GM13977 (cell line): Measurements from ENCODE around the gene CTU1.

ENCODE experiments used
- DNase-seq: peaks from one replicate; pipeline ENCODE4 v3.0.0; 2012; ENCODE audit warnings: low spot score
- CTCF ChIP-seq: IDR thresholded peaks from 2 replicates; pipeline ENCODE4 v1.5.1; 2012; ENCODE audit warnings: mild to moderate bottlenecking, control low read depth; ENCODE audit not compliant: insufficient read depth; ENCODE audit errors: extremely low read depth, missing control alignments
- in situ Hi-C: fragments of 300-500 bp; cut with MboI; formaldehyde crosslinking; loops from one replicate; pipeline ENCODE4 v1.12.0; 2022; ENCODE audit warnings: low sequenced_read_pairs, low pct_unique_long_range_greater_than_20kb, mixed read lengths, inconsistent platforms; ENCODE audit not compliant: unreplicated experiment

Gene CTU1

DNA sequence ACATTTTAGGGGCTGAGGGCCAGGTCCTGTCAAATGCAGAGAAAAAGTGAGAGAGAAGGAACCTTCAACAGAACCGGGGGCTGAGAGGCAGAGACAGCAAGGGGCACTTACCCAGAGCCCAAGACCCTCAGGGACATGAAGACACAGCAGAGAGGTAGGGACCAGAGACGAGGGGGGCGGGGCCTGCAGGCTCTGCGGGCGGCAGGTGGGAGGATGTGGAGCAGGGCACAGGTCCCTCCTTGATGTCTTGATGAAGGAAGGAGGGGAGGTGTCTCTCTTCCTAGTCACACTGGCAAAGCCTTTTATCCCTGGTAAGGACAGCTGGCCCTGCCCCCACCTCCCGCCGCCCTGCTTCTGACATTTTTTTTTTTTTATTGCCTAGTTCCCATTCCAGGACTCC lies 25.6 kb downstream of the CTU1 start, which contains the start of gene KLK14:
Gene KLK14, minus strand, starts transcription at position 277 of the 400 bp plus-strand sequence. Its CDS starts 273 bp downstream, at position 4.
- no peak for TF ChIP-seq CTCF
- DNase-seq, result no peak
- in situ Hi-C loops, result no loop called here

- no peak for TF ChIP-seq CTCF
- no peak for DNase-seq
- in situ Hi-C loops, result no loop called here
Observed at GRCh38 chr19:51081476-51081875, 26.7 kb downstream of the CTU1 start.

- TF ChIP-seq CTCF, result no peak
- DNase-seq, result no peak
- in situ Hi-C loops, result no loop called here
Observed at GRCh38 chr19:51079481-51080110, 28.6 kb downstream of the CTU1 start.

- TF ChIP-seq CTCF, result no peak
- peak; percentile 20 for DNase-seq
- in situ Hi-C loops, result no loop called here
Observed at GRCh38 chr19:51078731-51079130, 29.5 kb downstream of the CTU1 start.

- in situ Hi-C loops, result no loop called here
- no peak for TF ChIP-seq CTCF
- DNase-seq, result no peak
Observed at GRCh38 chr19:51078104-51078503, 30.1 kb downstream of the CTU1 start.

GRCh38 chr19:51076631-51077213 lies 31.5 kb downstream of the CTU1 start:
- DNase-seq, result no peak
- in situ Hi-C loops, result no loop called here
- TF ChIP-seq CTCF, result no peak

DNA sequence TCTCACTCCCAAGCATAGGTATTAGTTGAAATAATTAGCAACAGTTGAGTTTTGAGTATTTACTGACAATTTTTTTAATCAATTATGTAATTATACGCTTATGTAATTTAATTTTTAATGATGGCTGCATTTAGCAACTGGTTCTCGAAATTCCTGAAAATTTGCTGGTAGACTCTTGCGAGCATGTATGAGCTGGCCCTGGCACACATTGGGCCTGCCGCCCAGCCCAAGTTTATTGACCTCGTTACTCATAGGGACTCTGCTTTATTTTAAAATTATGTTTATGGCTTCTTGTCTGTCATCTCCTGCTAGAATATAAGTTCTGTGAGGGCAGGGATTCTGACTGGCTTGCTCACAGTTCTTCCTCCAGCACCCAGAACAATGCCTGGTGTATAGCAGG lies 32.2 kb downstream of the CTU1 start:
- TF ChIP-seq CTCF, result no peak
- DNase-seq, result no peak
- in situ Hi-C loops, result no loop called here
